Amniotic stem cell (primary cell): ENCODE results near the gene ABCG4.
"Not testable (repeated sequence)": the region's sequence is repeated elsewhere in the genome, so short reads cannot be mapped to it uniquely, and the experiment has no call there.

ENCODE experiments used
- DNase-seq: peaks from one replicate; lab custom pipeline; 2025; lab: John Stamatoyannopoulos, UW

The ABCG4 gene

GRCh38 chr11:119149018-119149785 is at the start of gene ABCG4:
TSS of gene ABCG4 (plus strand) at chr11:119149052. CDS start at chr11:119149966, 914 bp downstream.
- DNase-seq: no peak

- no peak for DNase-seq
These were observed 49.1 kb upstream of the ABCG4 start for GRCh38 chr11:119099711-119100110.

- no peak for DNase-seq
These were observed 48.4 kb upstream of the ABCG4 start for GRCh38 chr11:119100246-119100970.

- DNase-seq: no peak
These were observed 47.7 kb upstream of the ABCG4 start for GRCh38 chr11:119100994-119101758.

- peak; percentile 71 for DNase-seq
These were observed 47.0 kb upstream of the ABCG4 start, which contains the start of gene DPAGT1 for GRCh38 chr11:119101759-119102423. TSS of gene DPAGT1 (minus strand) at chr11:119101853. CDS start at chr11:119101655, 198 bp downstream.

GRCh38 chr11:119103161-119103664 is 45.6 kb upstream of the ABCG4 start:
- DNase-seq: not testable (repeated sequence)

GRCh38 chr11:119103793-119104192 is 45.1 kb upstream of the ABCG4 start:
- DNase-seq: no peak

GRCh38 chr11:119106564-119107537 is 42.0 kb upstream of the ABCG4 start, which contains the start of gene C2CD2L:
TSS of gene C2CD2L (plus strand) at chr11:119107344. CDS start at chr11:119107742, 398 bp downstream.
- peak; percentile 75 for DNase-seq

- no peak for DNase-seq
These were observed 41.2 kb upstream of the ABCG4 start for GRCh38 chr11:119107538-119108145.

- DNase-seq: no peak
These were observed 40.6 kb upstream of the ABCG4 start for GRCh38 chr11:119108146-119108856.

GRCh38 chr11:119108857-119109221 is 40.0 kb upstream of the ABCG4 start:
- no peak for DNase-seq

- no peak for DNase-seq
These were observed 39.0 kb upstream of the ABCG4 start for GRCh38 chr11:119109843-119110242.

GRCh38 chr11:119110439-119110838 is 38.4 kb upstream of the ABCG4 start:
- DNase-seq: no peak

- DNase-seq: no peak
These were observed 37.4 kb upstream of the ABCG4 start for GRCh38 chr11:119111361-119111925.

GRCh38 chr11:119112314-119113020 is 36.4 kb upstream of the ABCG4 start:
- DNase-seq: no peak

- no peak for DNase-seq
These were observed 35.1 kb upstream of the ABCG4 start for GRCh38 chr11:119113716-119114115.

GRCh38 chr11:119114351-119114750 is 34.5 kb upstream of the ABCG4 start:
- no peak for DNase-seq

GRCh38 chr11:119115484-119116234 is 33.2 kb upstream of the ABCG4 start:
- DNase-seq: no peak
